HL-60 (cell line): ENCODE data around the gene TIE1.

Source experiments
- DNase-seq, 2 experiments: peaks; one replicate each; pipeline ENCODE4 v3.0.0-alpha.2; 2010 to 2020; ENCODE audit warnings: low read depth in 1 of 2, low spot score in 1 of 2
- H3K27ac ChIP-seq: fragments of 250-450 bp; sonication (Bioruptor Pico); replicated peaks from 2 replicates; pipeline ENCODE4 v1.5.1; 2020; ENCODE audit warnings: mild to moderate bottlenecking, moderate library complexity
- H3K27me3 ChIP-seq: fragments of 250-450 bp; sonication (Bioruptor Pico); 2 replicates; pipeline ENCODE4 v1.5.1; 2021; ENCODE audit warnings: mild to moderate bottlenecking, moderate library complexity; ENCODE audit not compliant: insufficient read depth, poor library complexity, severe bottlenecking
- H3K4me3 ChIP-seq: replicated peaks from 2 replicates; pipeline ENCODE4 v1.5.1; 2011; ENCODE audit warnings: mild to moderate bottlenecking, control low read depth, low read length; ENCODE audit not compliant: insufficient read depth
- CTCF ChIP-seq: IDR thresholded peaks from one replicate; pipeline ENCODE4 v1.5.1; 2011; ENCODE audit warnings: low read length, control low read depth, inconsistent platforms; ENCODE audit not compliant: insufficient read depth
- GABPA ChIP-seq: IDR thresholded peaks from 2 replicates; pipeline ENCODE4 v1.6.1; 2012; ENCODE audit warnings: low read depth
- POLR2AphosphoS5 ChIP-seq: IDR thresholded peaks from 2 replicates; pipeline ENCODE4 v1.6.1; 2012; ENCODE audit warnings: low read depth
- REST ChIP-seq: IDR thresholded peaks from 2 replicates; pipeline ENCODE4 v1.6.1; 2012; ENCODE audit warnings: low read depth; ENCODE audit not compliant: insufficient replicate concordance
- SPI1 ChIP-seq: IDR thresholded peaks from 2 replicates; pipeline ENCODE4 v1.6.1; 2012; ENCODE audit warnings: low read depth, mild to moderate bottlenecking, borderline replicate concordance

Gene TIE1

GRCh38 chr1:43358746-43359693, 58.2 kb downstream of the TIE1 start, which contains the start of gene CDC20:
Gene CDC20 (plus strand): TSS chr1:43358981. CDS start chr1:43359216, 235 bp downstream.
- Histone ChIP-seq H3K27me3 (no peaks in the 10 kb centered on the region), H3K27ac (peak within 1 kb of the TSS; percentile 91), H3K4me3 (peak within 1 kb of the TSS; percentile 92)
- TF ChIP-seq GABPA, result peak; percentile 74
- TF ChIP-seq POLR2AphosphoS5, result peak; percentile 61
- TF ChIP-seq CTCF, result no peak
- peak; percentile 91 to 99 for DNase-seq

GRCh38 chr1:43359696-43360095, 58.9 kb downstream of the TIE1 start:
- Histone ChIP-seq H3K4me3 (peak overlapping the region; percentile 92), H3K27me3 (no peaks in the 10 kb centered on the region), H3K27ac (peak overlapping the region; percentile 91)
- DNase-seq, result peak in 1 of 2 experiments; percentile 25
- TF ChIP-seq GABPA (no peak), SPI1 (no peak)

GRCh38 chr1:43360616-43361015, 59.8 kb downstream of the TIE1 start:
- peak overlapping the region; percentile 92 for H3K4me3 ChIP-seq
- no peak for DNase-seq
- H3K27ac ChIP-seq, result no peak overlapping the region
- no peaks in the 10 kb centered on the region for H3K27me3 ChIP-seq
- no peak for TF ChIP-seq GABPA
- no peak for TF ChIP-seq REST
- TF ChIP-seq SPI1, result no peak
- TF ChIP-seq POLR2AphosphoS5, result no peak
- TF ChIP-seq CTCF, result no peak

GRCh38 chr1:43363283-43363934, 62.6 kb downstream of the TIE1 start:
- peak in 1 of 2 experiments; percentile 12 for DNase-seq
- H3K4me3 ChIP-seq, result no peak overlapping the region
- H3K27me3 ChIP-seq, result no peaks in the 10 kb centered on the region
- no peak overlapping the region for H3K27ac ChIP-seq
- no peak for TF ChIP-seq SPI1
- no peak for TF ChIP-seq REST
- TF ChIP-seq CTCF, result no peak
- no peak for TF ChIP-seq GABPA
- TF ChIP-seq POLR2AphosphoS5, result no peak
